ENCODE measurements around the gene NCBP1.

The NCBP1 gene

GRCh38 chr9:97675655-97676054, 42.0 kb downstream of the NCBP1 start:
- no peak for DNase-seq (ENCODE audit: low read depth)
- no peak overlapping the region for H3K4me3 ChIP-seq (ENCODE audit: low read length)
- TF ChIP-seq CTCF (conservative IDR thresholded peaks at IDR 0.05; ENCODE audit: low read depth, low read length) = no peak

- DNase-seq (ENCODE audit: low read depth) = no peak
- no peak for TF ChIP-seq CTCF (conservative IDR thresholded peaks at IDR 0.05; ENCODE audit: low read depth, low read length)
- no peak overlapping the region for H3K4me3 ChIP-seq (ENCODE audit: low read length)
Measured at GRCh38 chr9:97682242-97682641, 48.6 kb downstream of the NCBP1 start.

- TF ChIP-seq CTCF (conservative IDR thresholded peaks at IDR 0.05; ENCODE audit: low read depth, low read length) = no peak
- no peak for DNase-seq (ENCODE audit: low read depth)
Measured at GRCh38 chr9:97688654-97689053, 55.0 kb downstream of the NCBP1 start.

GRCh38 chr9:97689401-97690180, 56.0 kb downstream of the NCBP1 start:
- H3K4me3 ChIP-seq (ENCODE audit: low read length) = no peak overlapping the region
- no peak for DNase-seq (ENCODE audit: low read depth)
- no peak for TF ChIP-seq CTCF (conservative IDR thresholded peaks at IDR 0.05; ENCODE audit: low read depth, low read length)

More at GRCh38 chr9:97688654-97689053, 55.0 kb downstream of the NCBP1 start:
- H3K4me3 ChIP-seq (ENCODE audit: low read length) = no peak overlapping the region

GRCh38 chr9:97694769-97695168, 61.1 kb downstream of the NCBP1 start:
- no peak for TF ChIP-seq CTCF (conservative IDR thresholded peaks at IDR 0.05; ENCODE audit: low read depth, low read length)
- no peak overlapping the region for H3K4me3 ChIP-seq (ENCODE audit: low read length)
- no peak for DNase-seq (ENCODE audit: low read depth)

- H3K4me3 ChIP-seq (ENCODE audit: low read length) = peak overlapping the region; percentile 77
- DNase-seq (ENCODE audit: low read depth) = no peak
- no peak for TF ChIP-seq CTCF (conservative IDR thresholded peaks at IDR 0.05; ENCODE audit: low read depth, low read length)
Measured at GRCh38 chr9:97695390-97695789, 61.8 kb downstream of the NCBP1 start.

Data from retinal pigment epithelial cell (primary cell).